Astrocyte (in vitro differentiated cells and primary cell): ENCODE results near the gene GSN. TPM values are rescaled to one million over a fixed set of nuclear protein-coding genes. Genes with fewer than 3 reads are reported as not detected.

Experiments used
- DNase-seq: peaks from one replicate; pipeline ENCODE4 v3.0.0-alpha.2; 2010; ENCODE audit warnings: low read depth
- FAIRE-seq: peaks from 2 replicates; lab custom pipeline; 2011; peaks lifted over from hg19 to GRCh38; lab: Jason Lieb, UNC
- H2AFZ ChIP-seq: 2 replicates; pipeline ENCODE4 v1.6.0; 2012; ENCODE audit warnings: low read depth, low read length, inconsistent platforms
- H3K27ac ChIP-seq: 2 replicates; pipeline ENCODE4 v1.5.1; 2011; ENCODE audit warnings: low read depth, low read length, inconsistent platforms
- H3K27me3 ChIP-seq: 2 replicates; pipeline ENCODE4 v1.6.0; 2011; ENCODE audit warnings: low read length, inconsistent platforms; ENCODE audit not compliant: insufficient read depth
- H3K36me3 ChIP-seq: 2 replicates; pipeline ENCODE4 v1.5.1; 2011; ENCODE audit warnings: low read length, inconsistent platforms; ENCODE audit not compliant: insufficient read depth
- H3K4me1 ChIP-seq: 2 replicates; pipeline ENCODE4 v1.5.1; 2011; ENCODE audit warnings: low read length, inconsistent platforms; ENCODE audit not compliant: insufficient read depth
- H3K4me2 ChIP-seq: 2 replicates; pipeline ENCODE4 v1.6.0; 2012; ENCODE audit warnings: low read length, inconsistent platforms
- H3K4me3 ChIP-seq: 2 replicates; pipeline ENCODE4 v1.5.1; 2011; ENCODE audit warnings: low read depth, mild to moderate bottlenecking, low read length, inconsistent platforms; ENCODE audit not compliant: insufficient read depth
- H3K79me2 ChIP-seq: 2 replicates; pipeline ENCODE4 v1.6.0; 2012; ENCODE audit warnings: mild to moderate bottlenecking, low read length, inconsistent platforms; ENCODE audit not compliant: insufficient read depth
- H3K9ac ChIP-seq: 2 replicates; pipeline ENCODE4 v1.6.0; 2012; ENCODE audit warnings: mild to moderate bottlenecking, low read length, inconsistent platforms
- H3K9me3 ChIP-seq: 2 replicates; pipeline ENCODE4 v1.5.1; 2012; ENCODE audit warnings: low read depth, mild to moderate bottlenecking, low read length, inconsistent platforms; ENCODE audit not compliant: insufficient read depth
- H4K20me1 ChIP-seq: 2 replicates; pipeline ENCODE4 v1.6.0; 2012; ENCODE audit warnings: low read length, inconsistent platforms; ENCODE audit not compliant: insufficient read depth
- H3K27ac Mint-ChIP-seq: one replicate; pipeline ENCODE4 v1.8.0; 2021; ENCODE audit warnings: mild to moderate bottlenecking, mixed read lengths; ENCODE audit not compliant: unreplicated experiment
- H3K27me3 Mint-ChIP-seq: one replicate; pipeline ENCODE4 v1.8.0; 2021; ENCODE audit warnings: low read depth, mixed read lengths; ENCODE audit not compliant: unreplicated experiment
- H3K36me3 Mint-ChIP-seq: one replicate; pipeline ENCODE4 v1.8.0; 2021; ENCODE audit warnings: low read depth, mixed read lengths; ENCODE audit not compliant: unreplicated experiment
- H3K4me1 Mint-ChIP-seq: one replicate; pipeline ENCODE4 v1.8.0; 2021; ENCODE audit warnings: low read depth, mixed read lengths; ENCODE audit not compliant: unreplicated experiment
- H3K4me3 Mint-ChIP-seq: one replicate; pipeline ENCODE4 v1.8.0; 2021; ENCODE audit warnings: mild to moderate bottlenecking, moderate library complexity, mixed read lengths; ENCODE audit not compliant: unreplicated experiment
- H3K9me3 Mint-ChIP-seq: one replicate; pipeline ENCODE4 v1.8.0; 2021; ENCODE audit warnings: mild to moderate bottlenecking, mixed read lengths; ENCODE audit not compliant: unreplicated experiment
- EZH2 ChIP-seq: IDR thresholded peaks from 2 replicates; pipeline ENCODE4 v1.6.1; 2012; ENCODE audit warnings: mild to moderate bottlenecking, low read length, inconsistent platforms; ENCODE audit not compliant: insufficient read depth
- total RNA-seq: library from RNA; stranded (reverse); gene quantifications from 2 replicates; pipeline ENCODE4 v1.2.1, GENCODE V29; 2021
- TF ChIP-seq, protein P1 (sequence below): IDR thresholded peaks from 2 replicates; pipeline ENCODE4 v1.5.1; 2011; ENCODE audit warnings: low read depth, mild to moderate bottlenecking, inconsistent platforms, low read length, moderate library complexity; ENCODE audit not compliant: insufficient read depth

Gene GSN
- total RNA-seq, 1 donor from 2014 or later: 260 TPM

DNA sequence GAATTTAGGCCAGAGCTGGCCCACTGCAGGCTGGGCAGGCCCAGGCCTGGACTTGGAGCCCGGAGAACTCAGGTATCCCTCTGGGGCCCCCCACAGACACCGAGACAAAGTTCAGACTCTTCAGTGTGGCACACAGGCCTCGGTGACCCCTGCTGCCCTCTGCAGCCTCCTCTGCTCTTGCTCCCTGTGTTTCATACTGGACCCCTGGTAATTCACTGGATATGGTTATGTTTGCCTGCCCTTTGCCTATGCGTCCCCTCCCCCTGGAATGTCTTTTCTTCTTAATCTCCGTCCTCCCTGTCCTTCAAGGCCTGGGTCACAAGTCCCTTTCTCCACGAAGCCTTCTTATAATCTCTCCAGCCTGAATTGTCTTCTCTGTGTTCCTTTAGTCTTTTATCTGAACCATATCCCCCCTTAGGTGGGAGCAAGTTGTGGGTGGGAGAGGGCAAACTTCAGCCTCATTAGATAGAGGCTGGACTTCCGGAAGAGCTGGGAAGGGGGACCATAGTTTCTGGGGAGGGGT lies 30.1 kb downstream of the GSN start:
- Histone ChIP-seq H3K9ac (no peak overlapping the region), H3K27ac (no peak overlapping the region), H3K36me3 (peaks cover 4% of the 10 kb centered on the region), H3K9me3 (no peaks in the 10 kb centered on the region), H2AFZ (no peak overlapping the region), H3K27me3 (no peaks in the 10 kb centered on the region), H3K4me1 (peaks cover 11% of the 10 kb centered on the region), H3K79me2 (peaks cover 19% of the 10 kb centered on the region), H3K4me3 (no peak overlapping the region), H3K4me2 (no peak overlapping the region), H4K20me1 (peaks cover 41% of the 10 kb centered on the region)
- no peak for TF ChIP-seq EZH2
- TF ChIP-seq, protein P1, sequence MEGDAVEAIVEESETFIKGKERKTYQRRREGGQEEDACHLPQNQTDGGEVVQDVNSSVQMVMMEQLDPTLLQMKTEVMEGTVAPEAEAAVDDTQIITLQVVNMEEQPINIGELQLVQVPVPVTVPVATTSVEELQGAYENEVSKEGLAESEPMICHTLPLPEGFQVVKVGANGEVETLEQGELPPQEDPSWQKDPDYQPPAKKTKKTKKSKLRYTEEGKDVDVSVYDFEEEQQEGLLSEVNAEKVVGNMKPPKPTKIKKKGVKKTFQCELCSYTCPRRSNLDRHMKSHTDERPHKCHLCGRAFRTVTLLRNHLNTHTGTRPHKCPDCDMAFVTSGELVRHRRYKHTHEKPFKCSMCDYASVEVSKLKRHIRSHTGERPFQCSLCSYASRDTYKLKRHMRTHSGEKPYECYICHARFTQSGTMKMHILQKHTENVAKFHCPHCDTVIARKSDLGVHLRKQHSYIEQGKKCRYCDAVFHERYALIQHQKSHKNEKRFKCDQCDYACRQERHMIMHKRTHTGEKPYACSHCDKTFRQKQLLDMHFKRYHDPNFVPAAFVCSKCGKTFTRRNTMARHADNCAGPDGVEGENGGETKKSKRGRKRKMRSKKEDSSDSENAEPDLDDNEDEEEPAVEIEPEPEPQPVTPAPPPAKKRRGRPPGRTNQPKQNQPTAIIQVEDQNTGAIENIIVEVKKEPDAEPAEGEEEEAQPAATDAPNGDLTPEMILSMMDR: no peak
- Mint-ChIP-seq H3K4me1 (peaks cover 22% of the 10 kb centered on the region), H3K4me3 (peak overlapping the region; percentile 55), H3K27ac (no peak overlapping the region), H3K9me3 (no peaks in the 10 kb centered on the region), H3K36me3 (peaks cover 23% of the 10 kb centered on the region), H3K27me3 (peaks cover 1% of the 10 kb centered on the region)
- FAIRE-seq: no peak
- no peak for DNase-seq

DNA sequence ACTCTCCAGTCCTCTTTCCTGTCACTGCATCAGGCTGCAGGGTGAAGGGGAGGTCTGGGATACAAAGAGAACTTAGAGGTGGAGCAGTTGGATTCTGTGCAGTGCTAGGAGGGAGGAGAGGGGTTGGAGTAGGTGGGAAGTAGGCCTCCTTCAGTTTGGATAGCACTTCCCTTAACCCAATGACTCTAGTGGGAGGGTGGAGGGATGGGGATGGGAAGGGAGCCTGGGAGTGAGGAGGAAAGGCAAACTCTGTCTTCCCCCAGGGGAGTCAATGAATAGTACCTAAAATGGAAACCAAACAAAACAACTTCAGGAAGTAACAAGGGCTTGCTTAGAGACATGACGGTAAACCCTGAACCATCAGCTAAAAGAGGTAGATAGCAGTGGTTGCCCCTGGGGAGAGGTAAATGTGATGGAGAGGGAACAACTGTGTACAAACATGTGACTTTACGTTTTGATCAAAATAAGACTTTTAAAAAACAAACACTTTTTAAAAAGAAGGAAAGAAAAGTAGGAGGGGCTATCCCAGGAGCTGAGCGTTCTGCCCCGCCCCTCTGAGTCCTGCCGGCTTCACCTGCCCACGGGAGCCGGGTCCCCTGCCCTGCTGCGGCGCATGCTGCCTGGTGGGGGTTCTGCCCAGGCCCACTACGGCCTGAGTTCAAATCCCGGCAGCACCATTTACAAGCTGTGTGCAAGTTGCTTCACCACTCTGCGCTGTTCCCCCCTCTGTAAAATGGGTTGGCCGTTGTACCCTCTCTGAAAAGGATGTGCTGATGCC lies 30.9 kb downstream of the GSN start:
- no peaks in the 10 kb centered on the region for H3K9me3 ChIP-seq
- H3K27me3 ChIP-seq: no peaks in the 10 kb centered on the region
- peaks cover 11% of the 10 kb centered on the region for H3K4me1 ChIP-seq
- peak overlapping the region; percentile 54 for H3K4me3 ChIP-seq
- H3K36me3 Mint-ChIP-seq: peaks cover 23% of the 10 kb centered on the region
- peak overlapping the region; percentile 56 for H3K4me3 Mint-ChIP-seq
- FAIRE-seq (no peak), DNase-seq (no peak)
- H3K79me2 ChIP-seq: peaks cover 19% of the 10 kb centered on the region
- no peak for TF ChIP-seq EZH2
- TF ChIP-seq, protein P1: no peak
- H3K27ac ChIP-seq: no peak overlapping the region
- H3K9ac ChIP-seq: peak overlapping the region; percentile 64
- H4K20me1 ChIP-seq: peaks cover 43% of the 10 kb centered on the region
- peaks cover 1% of the 10 kb centered on the region for H3K27me3 Mint-ChIP-seq
- H2AFZ ChIP-seq: peak overlapping the region; percentile 60
- H3K27ac Mint-ChIP-seq: peak overlapping the region; percentile 72
- peaks cover 9% of the 10 kb centered on the region for H3K36me3 ChIP-seq
- peak overlapping the region; percentile 88 for H3K4me2 ChIP-seq
- H3K9me3 Mint-ChIP-seq: no peaks in the 10 kb centered on the region
- peaks cover 22% of the 10 kb centered on the region for H3K4me1 Mint-ChIP-seq
